Gastroesophageal sphincter (tissue), 4 donors: ENCODE data around the gene MISP. TPM values are rescaled to one million over a fixed set of nuclear protein-coding genes. Genes with fewer than 3 reads are reported as not detected.

Experiments used
- ATAC-seq: fragments of 150-250 bp; one replicate; pipeline ENCODE4 v1.9.1; 2016; ENCODE audit warnings: mild to moderate bottlenecking, moderate library complexity
- H3K27ac ChIP-seq, 4 donors: fragments of 200-600 bp; sonication (generic) in 3 of 4; 1 replicate in 3 of 4; 2 replicates in 1 of 4; pipeline ENCODE4 v1.5.1; 2016 to 2019
- H3K27me3 ChIP-seq: fragments of 200-600 bp; sonication (generic); one replicate; pipeline ENCODE4 v1.5.1; 2019
- H3K36me3 ChIP-seq, 2 donors: fragments of 200-600 bp; sonication (generic); one replicate each; pipeline ENCODE4 v1.5.1; 2019; ENCODE audit warnings: control low read depth in 1 of 2
- H3K4me1 ChIP-seq, 3 donors: fragments of 200-600 bp; sonication (generic); 1 replicate in 2 of 3; 2 replicates in 1 of 3; pipeline ENCODE4 v1.5.1; 2016 to 2019; ENCODE audit warnings: control low read depth in 2 of 3
- H3K4me3 ChIP-seq, 2 donors: fragments of 200-600 bp; sonication (generic); one replicate each; pipeline ENCODE4 v1.5.1; 2019; ENCODE audit warnings: mild to moderate bottlenecking in 1 of 2, moderate library complexity in 1 of 2
- H3K9me3 ChIP-seq, 3 donors: fragments of 200-600 bp; sonication (generic); one replicate each; pipeline ENCODE4 v1.5.1; 2017 to 2019; ENCODE audit warnings: control low read depth in 2 of 3
- EP300 ChIP-seq: sonication (generic); formaldehyde crosslinking; IDR thresholded peaks from one replicate; pipeline ENCODE4 v1.6.1; 2017; ENCODE audit warnings: antibody characterized with exemption, mild to moderate bottlenecking
- POLR2A ChIP-seq, 2 donors: fragments of 450-650 bp; IDR thresholded peaks; one replicate each; pipeline ENCODE4 v1.6.1; 2017; ENCODE audit warnings: antibody characterized with exemption in 2 of 2, mild to moderate bottlenecking in 2 of 2, moderate library complexity in 1 of 2
- POLR2AphosphoS5 ChIP-seq: sonication (generic); formaldehyde crosslinking; IDR thresholded peaks from one replicate; pipeline ENCODE4 v1.6.1; 2017; ENCODE audit warnings: antibody characterized with exemption
- WGBS, 2 donors: methylation state at CpG; one replicate each; pipeline ENCODE4 v1.1.5; 2018; ENCODE audit warnings: low coverage in 1 of 2; 5-methylcytosine and 5-hydroxymethylcytosine counted together
- total RNA-seq, 4 donors: library from RNA; depleted of rRNA; stranded (reverse); fragments of >200 nt; gene quantifications; one replicate each; pipeline ENCODE4 v1.1.0, GENCODE V29; 2016
- TF ChIP-seq, protein P1 (sequence below), 4 experiments: fragments of 200-600 bp in 2 of 4; fragments of 450-650 bp in 2 of 4; sonication (generic) in 1 of 4; IDR thresholded peaks; one replicate each; pipeline ENCODE4 v1.5.1; 2017 to 2019; ENCODE audit warnings: antibody characterized with exemption in 4 of 4, mild to moderate bottlenecking in 2 of 4, moderate library complexity in 2 of 4

MISP gene
- total RNA-seq, 4 donors from 2014 or later, result 0.52 TPM; not detected in 3

DNA sequence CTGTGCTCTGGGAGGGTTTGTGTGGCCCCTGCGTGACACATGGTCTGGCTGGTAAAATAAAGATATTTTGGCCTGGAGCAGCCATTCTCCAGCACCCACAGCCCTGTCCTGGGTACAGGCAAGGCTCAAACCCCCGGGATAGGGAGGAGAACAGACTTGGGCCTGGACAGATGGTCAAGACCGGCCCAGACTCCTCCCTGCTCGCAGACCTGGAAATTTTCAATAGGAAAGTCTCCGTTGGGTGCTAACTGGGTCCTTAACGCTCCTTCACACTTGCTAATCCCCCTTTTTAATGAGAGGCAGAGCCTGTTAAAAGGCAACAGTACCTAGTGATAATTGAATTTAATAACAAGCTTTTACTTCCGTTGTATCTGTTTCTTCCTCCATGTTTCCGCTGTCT lies 39.7 kb upstream of the MISP start:
- H3K4me3 ChIP-seq, result peak overlapping the region in 1 of 2 donors; percentile 82
- TF ChIP-seq POLR2A (IDR thresholded peaks at IDR 0.05), result no peak
- TF ChIP-seq EP300, result no peak
- peaks cover 0 to 6% (median 0%) of the 10 kb centered on the region in 3 donors for H3K9me3 ChIP-seq
- ATAC-seq, result no peak
- peaks cover 0 to 42% (median 12%) of the 10 kb centered on the region in 3 donors for H3K4me1 ChIP-seq
- 72 to 88% methylated on average over 5 to 7 of the region's 8 CpGs for WGBS, 2 donors
- H3K27me3 ChIP-seq, result peaks cover 11% of the 10 kb centered on the region
- peaks cover 0 to 13% of the 10 kb centered on the region in 2 donors for H3K36me3 ChIP-seq
- H3K27ac ChIP-seq, result peak overlapping the region in 3 of 4 donors; percentile 81 to 93 (median 90)

DNA sequence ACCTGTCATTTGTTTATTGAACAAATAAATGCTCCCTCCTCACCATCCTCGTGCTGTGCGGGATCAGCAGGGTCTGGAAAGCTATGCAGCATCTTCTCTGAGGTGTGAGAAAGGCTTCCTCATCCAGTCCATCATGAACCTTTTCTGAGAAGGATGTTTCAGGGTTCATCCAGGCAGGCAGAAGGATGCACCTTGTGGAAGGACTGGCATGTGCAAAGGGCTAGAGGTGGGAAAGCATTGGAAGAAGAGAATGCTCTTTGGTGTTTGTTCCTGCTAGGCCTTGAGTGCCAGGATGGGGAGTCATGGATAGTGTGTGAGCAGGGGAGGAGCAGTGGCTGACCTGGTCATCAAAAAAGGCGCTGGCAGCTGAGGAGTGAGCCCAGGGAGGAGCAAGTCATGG lies 35.6 kb upstream of the MISP start:
- Histone ChIP-seq H3K27ac (no peak overlapping the region), H3K9me3 (peaks cover 0 to 6% (median 0%) of the 10 kb centered on the region in 3 donors), H3K4me3 (no peak overlapping the region), H3K27me3 (peaks cover 27% of the 10 kb centered on the region), H3K36me3 (peaks cover 0 to 13% of the 10 kb centered on the region in 2 donors), H3K4me1 (peaks cover 0 to 35% (median 6%) of the 10 kb centered on the region in 3 donors)
- no peak for ATAC-seq
- TF ChIP-seq, protein P1, sequence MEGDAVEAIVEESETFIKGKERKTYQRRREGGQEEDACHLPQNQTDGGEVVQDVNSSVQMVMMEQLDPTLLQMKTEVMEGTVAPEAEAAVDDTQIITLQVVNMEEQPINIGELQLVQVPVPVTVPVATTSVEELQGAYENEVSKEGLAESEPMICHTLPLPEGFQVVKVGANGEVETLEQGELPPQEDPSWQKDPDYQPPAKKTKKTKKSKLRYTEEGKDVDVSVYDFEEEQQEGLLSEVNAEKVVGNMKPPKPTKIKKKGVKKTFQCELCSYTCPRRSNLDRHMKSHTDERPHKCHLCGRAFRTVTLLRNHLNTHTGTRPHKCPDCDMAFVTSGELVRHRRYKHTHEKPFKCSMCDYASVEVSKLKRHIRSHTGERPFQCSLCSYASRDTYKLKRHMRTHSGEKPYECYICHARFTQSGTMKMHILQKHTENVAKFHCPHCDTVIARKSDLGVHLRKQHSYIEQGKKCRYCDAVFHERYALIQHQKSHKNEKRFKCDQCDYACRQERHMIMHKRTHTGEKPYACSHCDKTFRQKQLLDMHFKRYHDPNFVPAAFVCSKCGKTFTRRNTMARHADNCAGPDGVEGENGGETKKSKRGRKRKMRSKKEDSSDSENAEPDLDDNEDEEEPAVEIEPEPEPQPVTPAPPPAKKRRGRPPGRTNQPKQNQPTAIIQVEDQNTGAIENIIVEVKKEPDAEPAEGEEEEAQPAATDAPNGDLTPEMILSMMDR (IDR thresholded peaks at IDR 0.05), result no peak
- no peak for TF ChIP-seq EP300
- 84 to 93% methylated on average over 2 to 3 of the region's 3 CpGs for WGBS, 2 donors

DNA sequence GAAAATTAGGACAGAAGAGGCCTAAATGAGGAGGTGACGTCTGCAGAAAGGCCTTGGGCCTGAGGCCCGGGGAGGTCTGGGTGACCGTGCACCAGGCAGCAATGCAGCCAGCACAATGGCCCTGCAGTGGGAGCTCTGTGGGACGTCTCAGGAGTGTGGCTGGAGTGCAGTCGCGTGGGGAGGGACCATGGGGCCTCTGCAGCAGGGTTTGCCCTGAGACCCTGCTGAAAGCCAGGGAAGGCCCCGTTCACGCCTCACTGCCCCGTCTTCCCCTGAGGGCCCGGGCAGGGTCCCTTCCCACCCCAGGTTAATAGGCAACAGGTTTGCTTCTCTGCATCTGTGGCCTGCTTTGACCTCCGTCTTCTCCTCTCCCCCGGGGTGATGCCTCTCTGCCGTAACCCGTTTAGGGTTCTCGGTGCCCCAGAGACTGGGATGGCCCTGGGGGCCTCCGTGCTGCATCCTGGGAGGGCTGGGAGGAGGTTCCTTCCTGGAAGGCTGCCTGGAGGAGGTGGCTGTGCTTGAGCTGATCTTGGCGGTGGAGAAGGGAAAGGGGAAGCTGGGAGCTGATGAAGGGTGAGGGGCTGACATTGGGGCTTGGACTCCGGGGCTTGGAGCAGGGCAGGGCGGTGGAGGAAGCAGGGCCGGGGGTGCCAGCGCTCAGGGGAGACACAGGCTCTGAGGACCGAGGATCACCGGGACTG lies 32.5 kb upstream of the MISP start:
- Histone ChIP-seq H3K36me3 (peaks cover 0 to 13% of the 10 kb centered on the region in 2 donors), H3K4me1 (peaks cover 0 to 47% (median 0%) of the 10 kb centered on the region in 3 donors), H3K9me3 (peaks cover 0 to 6% (median 0%) of the 10 kb centered on the region in 3 donors), H3K4me3 (peak overlapping the region in 1 of 2 donors; percentile 38), H3K27ac (peak overlapping the region in 3 of 4 donors; percentile 75 to 80 (median 78)), H3K27me3 (peaks cover 31% of the 10 kb centered on the region)
- 61 to 82% methylated on average over 3 to 12 of the region's 23 CpGs for WGBS, 2 donors
- no peak for ATAC-seq
- TF ChIP-seq POLR2A (IDR thresholded peaks at IDR 0.05), result no peak

DNA sequence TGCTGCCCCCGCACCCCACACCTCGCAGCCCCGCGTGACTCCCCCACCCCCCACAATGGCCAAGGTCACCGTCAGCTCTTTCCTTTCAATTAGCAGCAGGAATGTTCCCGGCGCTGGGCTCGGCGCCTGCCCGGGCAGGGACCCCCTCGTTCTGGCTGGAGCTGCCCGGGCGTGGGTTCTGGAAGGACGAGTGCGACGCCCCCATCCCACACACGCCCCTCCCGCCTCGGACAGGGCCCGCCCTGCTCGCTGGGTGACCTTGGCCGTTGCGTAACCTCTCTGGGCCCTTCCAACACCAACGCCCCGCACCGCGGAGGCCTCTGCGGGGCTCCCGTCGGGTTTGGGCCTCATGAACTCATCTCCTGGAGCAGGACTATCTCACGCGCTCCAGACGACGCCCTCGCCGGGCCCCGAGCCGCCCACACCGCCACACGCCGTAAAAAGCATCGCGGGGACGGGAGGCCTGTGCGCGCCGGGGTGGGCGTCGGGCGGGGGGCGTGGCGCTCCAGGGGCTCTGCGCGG lies 31.9 kb upstream of the MISP start:
- Histone ChIP-seq H3K27ac (peak overlapping the region in 3 of 4 donors; percentile 75 to 80 (median 78)), H3K9me3 (peaks cover 0 to 6% (median 0%) of the 10 kb centered on the region in 3 donors), H3K4me3 (peak overlapping the region in 1 of 2 donors; percentile 38), H3K27me3 (peaks cover 31% of the 10 kb centered on the region), H3K36me3 (peaks cover 0 to 13% of the 10 kb centered on the region in 2 donors), H3K4me1 (peaks cover 0 to 47% (median 0%) of the 10 kb centered on the region in 3 donors)
- TF ChIP-seq, protein P1 (IDR thresholded peaks at IDR 0.05), result no peak
- TF ChIP-seq POLR2A (IDR thresholded peaks at IDR 0.05), result no peak
- TF ChIP-seq POLR2AphosphoS5, result peak; percentile 24
- TF ChIP-seq EP300, result no peak
- ATAC-seq, result peak; percentile 82
- no CpG with 5 or more reads among the region's 54 CpGs for WGBS, 2 donors

DNA sequence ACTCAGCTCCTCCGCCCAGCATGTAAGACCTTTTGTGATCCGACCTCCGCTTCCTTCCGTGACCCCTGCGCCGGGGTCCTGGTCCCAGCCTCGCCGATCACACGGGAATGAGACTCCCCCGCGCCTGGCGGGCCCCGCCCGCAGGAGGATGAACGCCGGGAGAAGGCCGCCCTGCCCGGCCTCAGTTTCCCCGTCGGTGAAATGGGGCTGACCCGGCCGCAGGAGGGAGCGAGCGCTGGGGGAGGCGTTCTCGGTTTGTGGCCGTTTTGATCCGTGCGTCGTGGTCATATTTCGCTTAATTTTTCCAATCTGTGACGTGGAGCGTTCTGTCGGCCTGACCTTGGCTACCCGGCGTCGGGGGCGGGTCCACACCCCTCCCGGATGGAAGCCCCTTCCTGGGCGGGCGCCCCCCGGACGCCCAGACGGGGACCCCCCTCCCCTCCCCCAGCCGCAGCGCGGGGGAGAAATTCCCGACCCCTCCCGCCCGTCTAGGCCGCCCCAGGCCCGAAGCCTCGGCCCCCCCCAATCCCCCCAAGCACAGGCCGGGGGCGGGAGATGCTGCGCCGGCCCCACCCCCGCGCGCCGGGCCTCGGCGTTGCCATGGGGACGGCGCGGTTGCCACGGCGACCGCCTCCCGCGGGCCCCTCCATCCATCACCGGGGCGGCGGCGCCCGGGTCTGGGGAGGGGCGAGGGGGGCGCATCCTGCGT lies 31.1 kb upstream of the MISP start:
- Histone ChIP-seq H3K4me1 (peaks cover 0 to 47% (median 0%) of the 10 kb centered on the region in 3 donors), H3K27me3 (peaks cover 31% of the 10 kb centered on the region), H3K27ac (peak overlapping the region in 3 of 4 donors; percentile 75 to 80 (median 78)), H3K9me3 (peaks cover 0 to 6% (median 0%) of the 10 kb centered on the region in 3 donors), H3K36me3 (peaks cover 0 to 9% of the 10 kb centered on the region in 2 donors), H3K4me3 (peak overlapping the region in 1 of 2 donors; percentile 38)
- TF ChIP-seq POLR2AphosphoS5, result no peak
- no peak for TF ChIP-seq POLR2A (IDR thresholded peaks at IDR 0.05)
- TF ChIP-seq, protein P1 (IDR thresholded peaks at IDR 0.05), result no peak
- TF ChIP-seq EP300, result no peak
- 12 to 31% methylated on average over 5 to 15 of the region's 79 CpGs for WGBS, 2 donors
- peak; percentile 34 for ATAC-seq
